GM13977 (cell line): ENCODE results near the gene MEIOC.
A peak's percentile ranks its signal among the peaks of the same experiment; 100 is the strongest.
"Not testable (repeated sequence)": the region's sequence is repeated elsewhere in the genome, so short reads cannot be mapped to it uniquely, and the experiment has no call there.

Experiments
- DNase-seq: peaks from one replicate; pipeline ENCODE4 v3.0.0; 2012; ENCODE audit warnings: low spot score
- in situ Hi-C: fragments of 300-500 bp; cut with MboI; formaldehyde crosslinking; loops from one replicate; pipeline ENCODE4 v1.12.0; 2022; ENCODE audit warnings: low sequenced_read_pairs, low pct_unique_long_range_greater_than_20kb, mixed read lengths, inconsistent platforms; ENCODE audit not compliant: unreplicated experiment
- TF ChIP-seq, protein P1 (sequence below): IDR thresholded peaks from 2 replicates; pipeline ENCODE4 v1.5.1; 2012; ENCODE audit warnings: mild to moderate bottlenecking, control low read depth; ENCODE audit not compliant: insufficient read depth; ENCODE audit errors: extremely low read depth, missing control alignments

MEIOC gene

DNA sequence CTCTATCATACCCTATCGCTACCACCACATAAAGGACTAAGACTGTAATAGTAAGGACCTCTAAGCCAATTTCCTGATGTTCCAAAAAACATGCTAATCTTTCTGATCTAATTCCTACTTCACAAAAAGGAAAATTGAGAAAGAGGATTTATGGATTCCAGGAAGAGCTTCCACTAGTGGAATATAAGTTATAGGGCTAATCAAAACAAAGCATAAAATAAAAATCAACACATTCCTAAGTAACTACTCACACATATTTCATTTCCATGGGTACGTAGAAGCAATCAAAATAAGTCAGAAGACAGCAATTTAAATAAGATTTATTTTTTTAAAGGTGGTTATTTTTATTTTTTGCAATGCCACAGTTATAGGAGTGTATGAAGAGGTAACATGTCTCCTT is 20.9 kb downstream of the MEIOC start:
- TF ChIP-seq, protein P1, sequence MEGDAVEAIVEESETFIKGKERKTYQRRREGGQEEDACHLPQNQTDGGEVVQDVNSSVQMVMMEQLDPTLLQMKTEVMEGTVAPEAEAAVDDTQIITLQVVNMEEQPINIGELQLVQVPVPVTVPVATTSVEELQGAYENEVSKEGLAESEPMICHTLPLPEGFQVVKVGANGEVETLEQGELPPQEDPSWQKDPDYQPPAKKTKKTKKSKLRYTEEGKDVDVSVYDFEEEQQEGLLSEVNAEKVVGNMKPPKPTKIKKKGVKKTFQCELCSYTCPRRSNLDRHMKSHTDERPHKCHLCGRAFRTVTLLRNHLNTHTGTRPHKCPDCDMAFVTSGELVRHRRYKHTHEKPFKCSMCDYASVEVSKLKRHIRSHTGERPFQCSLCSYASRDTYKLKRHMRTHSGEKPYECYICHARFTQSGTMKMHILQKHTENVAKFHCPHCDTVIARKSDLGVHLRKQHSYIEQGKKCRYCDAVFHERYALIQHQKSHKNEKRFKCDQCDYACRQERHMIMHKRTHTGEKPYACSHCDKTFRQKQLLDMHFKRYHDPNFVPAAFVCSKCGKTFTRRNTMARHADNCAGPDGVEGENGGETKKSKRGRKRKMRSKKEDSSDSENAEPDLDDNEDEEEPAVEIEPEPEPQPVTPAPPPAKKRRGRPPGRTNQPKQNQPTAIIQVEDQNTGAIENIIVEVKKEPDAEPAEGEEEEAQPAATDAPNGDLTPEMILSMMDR, result no peak
- in situ Hi-C loops, result no loop called here
- DNase-seq, result no peak

GRCh38 chr17:44683303-44683702 is 27.0 kb downstream of the MEIOC start:
- in situ Hi-C loops, DNase-seq: not testable (repeated sequence)

DNA sequence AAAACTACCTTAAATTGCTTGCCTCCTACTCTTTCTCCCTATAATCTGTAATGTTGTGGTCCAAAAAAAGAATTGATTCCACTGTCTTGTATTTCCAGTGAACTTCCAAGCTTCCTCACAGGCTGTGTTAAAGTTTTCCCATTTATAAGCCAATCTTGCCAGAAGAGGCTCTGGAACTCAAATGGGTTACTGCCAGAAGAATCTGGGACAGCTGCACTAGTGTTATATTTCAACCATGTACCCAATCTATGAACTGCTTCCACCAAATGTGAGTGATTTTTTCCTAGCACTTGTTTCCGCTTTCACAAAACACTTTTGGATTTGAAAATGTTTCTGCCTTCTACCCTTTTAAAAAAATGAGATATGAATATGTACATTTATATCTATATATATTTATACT is 31.5 kb downstream of the MEIOC start:
- in situ Hi-C loops, result no loop called here

GRCh38 chr17:44688200-44688599 is 31.9 kb downstream of the MEIOC start:
- TF ChIP-seq, protein P1, result no peak
- no peak for DNase-seq
- in situ Hi-C loops, result no loop called here

More for the DNA sequence above, 31.5 kb downstream of the MEIOC start:
- TF ChIP-seq, protein P1, result no peak
- DNase-seq, result no peak

DNA sequence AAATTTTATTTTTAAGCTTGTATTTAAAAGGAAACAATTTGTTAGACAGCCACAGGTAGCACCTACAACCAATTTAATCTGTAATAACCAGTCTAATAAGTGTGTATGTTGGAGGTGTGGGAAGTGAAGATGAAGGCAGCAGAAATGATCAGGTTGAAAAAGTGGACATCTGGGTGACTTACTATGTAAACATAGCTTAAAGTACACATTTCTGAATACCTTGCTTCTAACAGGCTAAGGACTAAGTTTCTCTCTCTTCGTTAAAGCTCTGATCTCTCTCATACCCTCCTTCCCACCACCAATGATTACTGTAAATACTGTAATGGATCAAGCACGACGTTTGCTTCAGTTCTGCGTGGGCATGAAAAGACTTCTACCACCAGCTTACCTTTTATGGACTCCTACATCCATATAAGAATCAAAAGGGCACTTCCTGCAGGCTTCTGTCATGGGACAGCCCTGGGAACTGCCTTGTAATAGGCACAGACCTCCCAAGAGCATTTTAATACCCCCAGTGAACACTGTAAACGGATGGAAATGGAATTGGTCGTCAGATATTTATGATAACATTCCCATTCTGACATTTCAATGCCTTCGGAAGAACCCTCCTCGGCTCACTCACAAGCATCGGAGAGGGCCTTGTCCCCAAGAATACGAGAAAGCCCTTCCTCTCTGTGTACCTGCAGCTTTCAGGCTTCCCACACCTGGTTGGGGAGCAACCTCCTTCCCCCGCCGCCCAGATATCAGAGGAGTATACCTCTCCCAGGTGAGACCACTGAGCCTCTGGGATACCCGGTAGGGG is 32.6 kb downstream of the MEIOC start:
- DNase-seq, result peak; percentile 42
- TF ChIP-seq, protein P1, result no peak
- in situ Hi-C loops, result no loop called here

- in situ Hi-C loops, result no loop called here
- TF ChIP-seq, protein P1, result no peak
Observed at GRCh38 chr17:44689477-44690217, 33.4 kb downstream of the MEIOC start, which contains the start of gene CCDC43. TSS of gene CCDC43 (minus strand) at chr17:44689776. CDS start at chr17:44689753, 23 bp downstream.

GRCh38 chr17:44690746-44691306 is 34.6 kb downstream of the MEIOC start:
- TF ChIP-seq, protein P1, result peak; percentile 36
- in situ Hi-C loops, result not testable (repeated sequence)
- DNase-seq, result peak; percentile 45

More at GRCh38 chr17:44689477-44690217, 33.4 kb downstream of the MEIOC start, which contains the start of gene CCDC43:
- peak; percentile 94 for DNase-seq
